G401 (cell line): ENCODE measurements around the gene IL3RA. TPM values are rescaled to one million over a fixed set of nuclear protein-coding genes. Genes with fewer than 3 reads are reported as not detected.
"Not testable (repeated sequence)": the region's sequence is repeated elsewhere in the genome, so short reads cannot be mapped to it uniquely, and the experiment has no call there.

Experiments
- DNase-seq: peaks from one replicate; pipeline ENCODE4 v3.0.0-alpha.2; 2015; ENCODE audit warnings: low spot score
- in situ Hi-C: cut with HindIII; loops from 2 replicates; pipeline ENCODE4 v1.10.0; 2016; ENCODE audit warnings: low sequenced_read_pairs, mixed read lengths
- total RNA-seq: library from RNA; depleted of rRNA; stranded (reverse); fragments of >200 nt; shearing (Covaris generic); gene quantifications from 2 replicates; pipeline ENCODE4 v1.2.3, GENCODE V29; 2014

The IL3RA gene
- total RNA-seq, 1 experiment from 2014 or later, result not detected

- in situ Hi-C loops, result no loop called here
- DNase-seq, result no peak
Measured at GRCh38 chrX:1325515-1326116, 11.0 kb upstream of the IL3RA start.

DNA sequence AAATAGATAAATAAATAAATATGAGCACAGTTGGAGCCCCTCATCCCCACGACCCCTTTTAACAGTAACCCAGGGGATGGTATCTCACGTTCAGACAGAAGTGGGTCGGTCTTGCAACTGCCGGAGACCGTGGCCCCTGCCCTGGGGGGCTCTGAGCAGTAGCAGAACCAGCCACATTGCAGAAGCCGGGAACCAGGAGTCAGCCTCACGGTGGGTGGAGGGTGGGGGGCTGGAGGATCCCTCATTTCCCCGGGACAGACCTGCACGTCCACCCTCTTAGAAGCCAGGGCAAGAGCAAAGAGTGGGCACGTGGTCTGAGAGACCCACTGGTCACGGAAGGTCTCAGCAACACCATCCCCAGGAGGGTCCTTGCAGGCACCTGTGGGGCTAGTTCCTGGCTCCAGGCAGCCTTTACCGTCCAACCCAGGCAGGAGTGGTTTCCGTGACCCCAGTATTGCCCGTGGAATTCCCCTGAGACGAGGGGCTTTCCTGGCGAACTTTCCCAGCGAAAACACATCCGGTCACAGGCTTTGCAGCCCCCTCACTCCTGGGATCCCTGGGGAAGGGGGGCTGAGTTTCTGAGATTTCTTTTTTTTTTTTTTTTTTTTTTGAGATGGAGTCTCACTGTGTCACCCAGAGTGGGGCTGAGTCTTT lies 8.8 kb upstream of the IL3RA start:
- no peak for DNase-seq
- in situ Hi-C loops, result no loop called here

- in situ Hi-C loops, result no loop called here
- DNase-seq, result no peak
Measured at GRCh38 chrX:1330605-1331004, 6.0 kb upstream of the IL3RA start.

DNA sequence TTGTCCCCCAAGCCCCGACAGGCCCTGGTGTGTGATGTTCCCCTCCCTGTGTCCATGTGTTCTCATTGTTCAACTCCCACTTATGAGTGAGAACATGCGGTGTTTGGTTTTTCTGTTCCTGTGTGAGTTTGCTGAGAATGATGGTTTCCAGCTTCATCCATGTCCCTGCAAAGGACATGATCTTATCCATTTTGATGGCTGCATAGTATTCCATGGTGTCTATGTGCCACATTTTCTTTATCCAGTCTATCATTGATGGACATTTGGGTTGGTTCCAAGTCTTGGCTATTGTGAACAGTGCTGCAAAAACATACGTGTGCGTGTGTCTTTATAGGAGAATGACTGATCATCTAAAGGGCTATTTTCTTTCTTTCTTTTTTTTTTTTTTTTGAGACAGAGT lies 4.2 kb upstream of the IL3RA start:
- in situ Hi-C loops, DNase-seq: not testable (repeated sequence)

DNA sequence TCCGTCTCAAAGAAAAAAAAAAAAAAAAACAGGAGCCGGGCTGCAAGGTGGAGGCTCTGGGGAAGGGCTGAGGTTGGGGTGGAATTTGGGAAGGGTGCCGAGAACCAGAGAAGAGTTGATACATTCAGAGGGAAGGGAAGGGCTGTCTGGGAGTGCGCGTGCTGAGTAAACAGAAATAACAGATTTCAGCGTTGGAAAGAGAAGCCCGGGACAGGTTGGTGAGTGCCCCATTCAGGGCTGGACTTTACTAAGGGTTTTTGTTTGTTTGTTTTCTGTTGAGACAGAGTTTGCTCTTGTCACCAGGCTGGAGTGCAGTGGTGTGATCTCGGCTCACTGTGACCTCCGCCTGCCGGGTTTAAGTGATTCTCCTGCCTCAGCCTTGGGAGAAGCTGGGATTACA lies 1.7 kb upstream of the IL3RA start:
- DNase-seq, result no peak
- in situ Hi-C loops, result no loop called here

DNA sequence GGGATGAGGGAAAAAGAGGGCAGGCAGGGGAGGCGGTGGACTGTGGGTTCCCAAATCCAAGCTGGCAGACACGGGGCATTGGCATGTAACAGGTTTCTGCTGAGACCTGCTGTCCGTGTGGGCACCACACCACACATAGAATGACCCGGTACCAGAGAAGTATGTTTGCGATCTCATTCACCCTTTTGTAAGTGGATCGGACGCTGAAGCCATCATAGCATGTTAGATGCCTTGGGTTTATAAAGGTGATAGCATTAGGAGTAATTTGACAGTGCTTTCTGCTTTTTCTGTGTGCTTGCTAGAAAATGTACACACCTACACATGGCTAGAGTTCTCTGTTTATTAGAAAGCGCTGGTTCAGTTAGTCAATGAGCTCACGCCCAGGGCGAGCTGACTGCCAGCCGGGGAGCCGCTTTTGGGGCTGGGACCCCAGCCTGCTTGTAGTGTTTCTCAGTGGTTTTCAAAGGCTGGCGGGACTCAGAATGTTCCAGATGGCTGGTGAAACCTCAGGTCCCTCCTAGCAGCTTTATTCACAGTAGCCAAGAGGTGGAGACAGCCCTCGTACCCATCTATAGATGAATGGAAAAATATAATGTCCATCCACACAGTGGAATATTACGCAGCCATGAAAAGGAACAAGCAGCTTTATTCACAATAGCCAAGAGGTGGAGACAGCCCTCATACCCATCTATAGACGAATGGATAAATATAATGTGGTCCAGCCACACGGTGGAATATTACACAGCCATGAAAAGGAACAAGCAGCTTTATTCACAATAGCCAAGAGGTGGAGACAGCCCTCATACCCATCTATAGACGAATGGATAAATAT lies 579 bp downstream of the IL3RA start:
- in situ Hi-C loops, result no loop called here
- DNase-seq, result no peak

GRCh38 chrX:1341545-1342184 lies 5.1 kb downstream of the IL3RA start:
- DNase-seq, result no peak
- in situ Hi-C loops, result no loop called here

GRCh38 chrX:1349606-1350005 lies 13.0 kb downstream of the IL3RA start:
- DNase-seq, in situ Hi-C loops: not testable (repeated sequence)

DNA sequence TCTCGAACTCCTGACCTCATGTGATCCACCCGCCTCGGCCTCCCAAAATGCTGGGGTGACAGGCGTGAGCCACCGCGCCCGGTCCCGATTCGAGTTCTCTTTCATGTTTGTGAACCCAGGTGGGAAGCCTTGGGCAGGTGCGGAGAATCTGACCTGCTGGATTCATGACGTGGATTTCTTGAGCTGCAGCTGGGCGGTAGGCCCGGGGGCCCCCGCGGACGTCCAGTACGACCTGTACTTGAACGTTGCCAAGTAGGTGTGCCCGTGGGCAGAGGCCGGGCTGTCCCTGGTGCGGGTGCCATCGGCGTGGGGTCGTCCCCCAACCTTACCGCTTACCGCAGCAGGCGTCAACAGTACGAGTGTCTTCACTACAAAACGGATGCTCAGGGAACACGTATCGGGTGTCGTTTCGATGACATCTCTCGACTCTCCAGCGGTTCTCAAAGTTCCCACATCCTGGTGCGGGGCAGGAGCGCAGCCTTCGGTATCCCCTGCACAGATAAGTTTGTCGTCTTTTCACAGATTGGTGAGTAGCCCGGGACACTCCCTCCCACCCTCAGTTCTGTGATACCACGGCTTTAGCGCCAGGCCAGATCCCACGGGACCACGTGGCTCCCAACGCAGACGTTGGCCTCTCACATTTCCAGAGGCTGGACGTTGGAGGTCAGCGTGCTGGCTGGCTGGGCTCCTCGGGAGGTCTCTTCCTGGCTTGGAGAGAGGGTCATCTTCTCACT lies 15.6 kb downstream of the IL3RA start:
- in situ Hi-C loops, result no loop called here
- DNase-seq, result no peak

- DNase-seq, result no peak
- in situ Hi-C loops, result no loop called here
Measured at GRCh38 chrX:1354036-1355019, 17.7 kb downstream of the IL3RA start.

DNA sequence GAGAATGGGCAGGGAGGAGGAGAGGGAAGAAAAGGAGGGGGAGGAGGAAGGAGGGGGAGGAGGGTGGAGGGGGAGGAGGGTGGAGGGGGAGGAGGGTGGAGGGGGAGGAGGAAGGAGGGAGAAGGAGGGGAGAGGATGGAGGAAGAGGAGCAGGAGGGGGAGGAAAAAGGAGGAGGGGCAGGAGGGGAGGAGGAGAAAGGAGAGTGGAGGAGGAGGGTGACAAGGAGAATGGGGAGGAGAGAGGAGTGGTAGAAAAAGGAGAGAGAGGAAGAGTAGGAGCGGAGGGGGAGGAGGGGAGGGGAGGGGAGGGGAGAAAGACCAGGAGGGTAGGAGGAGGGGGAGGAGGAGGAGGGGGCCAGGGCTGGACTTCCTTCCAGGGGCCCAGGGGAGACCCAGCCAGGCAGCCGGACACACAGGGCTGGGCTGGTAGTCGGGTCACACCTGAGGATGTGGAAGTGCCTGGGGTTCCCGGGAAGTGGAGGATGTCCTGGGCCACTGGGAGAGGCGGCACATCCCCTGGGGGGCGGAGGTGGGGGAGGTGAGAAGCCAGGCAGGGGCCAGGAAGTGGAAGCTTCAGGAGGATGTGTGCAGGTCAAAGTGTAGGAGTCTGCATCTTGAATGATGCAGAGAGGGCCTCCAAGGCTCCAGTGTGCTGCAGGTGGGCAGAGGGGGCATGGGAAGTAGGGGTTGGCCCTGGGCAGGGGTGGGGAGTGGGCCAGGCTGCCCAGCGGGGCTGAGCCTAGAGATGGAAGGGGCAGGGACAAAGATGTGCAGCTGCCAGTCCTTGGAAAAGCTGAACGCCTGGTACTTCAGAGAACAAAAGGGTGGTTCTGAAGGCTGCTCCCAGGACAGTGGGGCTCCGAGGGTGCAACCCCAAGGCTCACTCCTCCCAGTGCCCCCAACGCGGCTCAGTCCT lies 18.8 kb downstream of the IL3RA start:
- in situ Hi-C loops, result no loop called here
- no peak for DNase-seq

DNA sequence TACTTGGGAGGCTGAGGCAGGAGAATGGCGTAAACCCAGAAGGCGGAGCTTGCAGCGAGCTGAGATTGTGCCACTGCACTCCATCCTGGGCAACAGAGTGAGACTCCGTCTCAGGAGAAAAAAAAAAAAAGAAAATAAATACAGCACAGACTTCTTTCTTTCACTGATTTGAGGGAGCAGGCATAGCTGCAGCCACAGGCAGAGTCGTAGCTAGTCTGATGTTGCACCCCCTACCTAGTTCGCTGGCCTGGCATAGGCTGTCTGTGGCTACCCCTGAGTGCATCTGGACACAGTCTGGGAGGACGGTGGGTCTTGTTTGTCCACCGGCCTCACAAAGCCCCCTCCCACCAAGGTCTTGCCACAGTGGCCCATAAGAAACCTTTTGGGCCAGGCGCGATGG lies 21.4 kb downstream of the IL3RA start:
- no peak for DNase-seq
- in situ Hi-C loops, result no loop called here

DNA sequence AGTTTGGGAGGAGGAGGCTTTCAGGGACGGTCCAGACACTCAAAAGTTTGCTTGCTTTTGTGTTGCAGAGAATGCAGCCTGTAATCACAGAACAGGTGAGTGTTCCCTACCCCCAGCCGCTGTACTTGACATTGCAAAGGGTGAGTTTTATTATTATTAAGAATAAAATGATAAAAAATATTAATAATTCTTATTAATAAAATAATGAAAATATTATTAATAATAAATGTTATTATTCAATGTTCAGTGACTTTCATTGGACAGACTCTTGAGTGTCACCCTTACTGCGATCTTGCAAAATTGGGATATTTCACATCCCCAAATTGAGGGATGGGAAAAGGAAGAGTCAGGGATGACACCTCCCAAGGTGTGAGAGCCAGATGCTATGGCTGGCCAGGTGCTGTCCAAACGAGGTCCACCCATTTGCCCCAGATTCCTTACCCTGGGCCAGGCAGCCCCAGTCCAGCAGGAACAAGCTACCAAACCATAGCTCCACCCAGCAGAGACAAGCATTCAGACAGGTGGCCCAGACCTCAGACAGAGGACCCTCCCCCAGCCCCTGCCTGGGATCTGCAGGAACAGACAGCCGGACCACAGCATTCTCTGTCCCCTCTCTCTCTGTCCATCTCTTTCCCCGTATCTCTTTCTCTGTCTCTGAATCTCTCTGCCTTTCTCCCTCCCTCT lies 22.4 kb downstream of the IL3RA start:
- no peak for DNase-seq
- in situ Hi-C loops, result no loop called here

GRCh38 chrX:1359477-1359873 lies 22.9 kb downstream of the IL3RA start:
- DNase-seq, result no peak
- in situ Hi-C loops, result no loop called here

DNA sequence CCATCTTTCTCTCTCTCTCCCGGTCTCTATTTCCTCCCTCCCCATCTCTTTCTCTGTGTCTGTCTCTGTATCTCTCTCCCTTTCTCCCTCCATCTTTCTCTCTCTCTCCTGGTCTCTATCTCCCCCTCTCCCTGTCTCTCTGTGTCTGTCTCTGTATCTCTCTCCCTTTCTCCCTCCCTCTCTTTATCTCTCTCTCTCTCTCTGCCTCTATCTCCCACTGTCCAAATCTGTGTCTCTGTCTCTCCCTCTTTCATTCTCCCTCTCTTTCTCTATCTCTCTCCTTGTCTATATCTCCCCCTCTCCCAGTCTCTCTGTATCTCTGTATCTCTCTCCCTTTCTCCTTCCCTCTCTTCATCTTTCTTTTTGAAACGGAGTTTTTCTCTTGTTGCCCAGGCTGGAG lies 23.6 kb downstream of the IL3RA start:
- DNase-seq, result no peak
- in situ Hi-C loops, result no loop called here

DNA sequence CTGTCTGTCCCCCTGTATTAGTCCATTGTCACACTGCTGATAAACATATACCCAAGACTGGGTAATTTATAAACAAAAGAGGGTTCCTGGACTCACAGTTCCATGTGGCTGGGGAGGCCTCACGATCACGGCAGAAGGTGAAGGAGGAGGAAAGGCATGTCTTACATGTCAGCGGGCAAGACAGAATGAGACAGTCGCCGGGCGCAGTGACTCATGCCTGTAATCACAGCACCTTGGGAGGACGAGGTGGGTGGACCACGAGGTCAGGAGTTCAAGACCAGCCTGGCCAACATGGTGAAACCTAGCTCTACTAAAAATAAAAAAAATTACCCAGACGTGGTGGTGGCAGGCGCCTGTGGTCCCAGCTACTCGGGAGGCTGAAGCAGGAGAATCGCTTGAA lies 24.7 kb downstream of the IL3RA start:
- no peak for DNase-seq
- in situ Hi-C loops, result no loop called here

- DNase-seq, result no peak
- in situ Hi-C loops, result no loop called here
Measured at GRCh38 chrX:1361910-1362309, 25.3 kb downstream of the IL3RA start.
